Ovary (tissue), 3 donors: ENCODE data around the gene ZNF609.

Experiments
- POLR2A ChIP-seq: fragments of 450-650 bp; IDR thresholded peaks from one replicate; pipeline ENCODE4 v1.6.1; 2017; ENCODE audit warnings: antibody characterized with exemption, mild to moderate bottlenecking, moderate library complexity
- TF ChIP-seq, protein P1 (sequence below), 3 donors: fragments of 450-650 bp in 2 of 3; fragments of 200-600 bp in 1 of 3; IDR thresholded peaks; one replicate each; pipeline versions ENCODE4 v1.5.1 to v1.8.0; 2016 to 2022; ENCODE audit warnings: antibody characterized with exemption in 3 of 3, mild to moderate bottlenecking in 1 of 3
- donor health status: DM: no; HTN: no; CAD: no.

GRCh38 chr15:64647367-64647766 is 187.0 kb downstream of the ZNF609 start:
- TF ChIP-seq, protein P1, sequence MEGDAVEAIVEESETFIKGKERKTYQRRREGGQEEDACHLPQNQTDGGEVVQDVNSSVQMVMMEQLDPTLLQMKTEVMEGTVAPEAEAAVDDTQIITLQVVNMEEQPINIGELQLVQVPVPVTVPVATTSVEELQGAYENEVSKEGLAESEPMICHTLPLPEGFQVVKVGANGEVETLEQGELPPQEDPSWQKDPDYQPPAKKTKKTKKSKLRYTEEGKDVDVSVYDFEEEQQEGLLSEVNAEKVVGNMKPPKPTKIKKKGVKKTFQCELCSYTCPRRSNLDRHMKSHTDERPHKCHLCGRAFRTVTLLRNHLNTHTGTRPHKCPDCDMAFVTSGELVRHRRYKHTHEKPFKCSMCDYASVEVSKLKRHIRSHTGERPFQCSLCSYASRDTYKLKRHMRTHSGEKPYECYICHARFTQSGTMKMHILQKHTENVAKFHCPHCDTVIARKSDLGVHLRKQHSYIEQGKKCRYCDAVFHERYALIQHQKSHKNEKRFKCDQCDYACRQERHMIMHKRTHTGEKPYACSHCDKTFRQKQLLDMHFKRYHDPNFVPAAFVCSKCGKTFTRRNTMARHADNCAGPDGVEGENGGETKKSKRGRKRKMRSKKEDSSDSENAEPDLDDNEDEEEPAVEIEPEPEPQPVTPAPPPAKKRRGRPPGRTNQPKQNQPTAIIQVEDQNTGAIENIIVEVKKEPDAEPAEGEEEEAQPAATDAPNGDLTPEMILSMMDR (IDR thresholded peaks at IDR 0.05), result no peak
- no peak for TF ChIP-seq POLR2A
